HepG2 (cell line): ENCODE data around the gene LHPP. TPM values are rescaled to one million over a fixed set of nuclear protein-coding genes. Genes with fewer than 3 reads are reported as not detected.

ENCODE experiments used
- CTCF ChIP-seq: sonication (generic); formaldehyde crosslinking; IDR thresholded peaks from 2 replicates; pipeline ENCODE4 v1.5.0; 2020; ENCODE audit warnings: mild to moderate bottlenecking, missing genetic modification reagents, moderate library complexity
- DRAP1 ChIP-seq: IDR thresholded peaks from 2 replicates; pipeline ENCODE4 v1.6.1; 2016; ENCODE audit warnings: missing genetic modification reagents, missing compliant biosample characterization
- JUNB ChIP-seq: sonication (generic); formaldehyde crosslinking; IDR thresholded peaks from 2 replicates; pipeline ENCODE4 v1.8.0; 2022; ENCODE audit warnings: missing genetic modification reagents, mild to moderate bottlenecking, borderline replicate concordance
- MED1 ChIP-seq: sonication (generic); formaldehyde crosslinking; IDR thresholded peaks from 2 replicates; pipeline ENCODE4 v1.4.0; 2020; ENCODE audit warnings: missing genetic modification reagents
- MIER3 ChIP-seq: IDR thresholded peaks from 2 replicates; pipeline ENCODE4 v1.6.1; 2016; ENCODE audit warnings: missing compliant biosample characterization, borderline replicate concordance
- NFATC3 ChIP-seq: sonication (generic); formaldehyde crosslinking; IDR thresholded peaks from 2 replicates; pipeline ENCODE4 v1.5.1; 2020; ENCODE audit warnings: mild to moderate bottlenecking, missing genetic modification reagents
- NFE2 ChIP-seq: sonication (generic); formaldehyde crosslinking; IDR thresholded peaks from 2 replicates; pipeline ENCODE4 v1.4.0; 2020; ENCODE audit warnings: missing genetic modification reagents
- RFXAP ChIP-seq: sonication (generic); formaldehyde crosslinking; IDR thresholded peaks from 2 replicates; pipeline ENCODE4 v1.4.0; 2020; ENCODE audit warnings: missing genetic modification reagents, borderline replicate concordance
- TEF ChIP-seq: sonication (generic); formaldehyde crosslinking; IDR thresholded peaks from 2 replicates; pipeline ENCODE4 v1.5.0; 2020; ENCODE audit warnings: missing genetic modification reagents
- TMF1 ChIP-seq: sonication (generic); formaldehyde crosslinking; IDR thresholded peaks from 2 replicates; pipeline ENCODE4 v1.8.1; 2022; ENCODE audit warnings: low read depth, missing genetic modification reagents
- TSC22D2 ChIP-seq: sonication (generic); formaldehyde crosslinking; IDR thresholded peaks from 2 replicates; pipeline ENCODE4 v1.5.1; 2020; ENCODE audit warnings: missing genetic modification reagents, mild to moderate bottlenecking, borderline replicate concordance
- ZBED4 ChIP-seq: sonication (generic); formaldehyde crosslinking; IDR thresholded peaks from 2 replicates; pipeline ENCODE4 v1.4.0; 2020; ENCODE audit warnings: missing genetic modification reagents, borderline replicate concordance
- ZBTB20 ChIP-seq: sonication (generic); formaldehyde crosslinking; IDR thresholded peaks from 2 replicates; pipeline ENCODE4 v1.8.1; 2023; ENCODE audit warnings: missing genetic modification reagents, low read depth, mild to moderate bottlenecking, borderline replicate concordance
- ZFP91 ChIP-seq: sonication (generic); formaldehyde crosslinking; IDR thresholded peaks from 2 replicates; pipeline ENCODE4 v1.9.0; 2022; ENCODE audit warnings: missing genetic modification reagents, mild to moderate bottlenecking, borderline replicate concordance
- ZFY ChIP-seq: sonication (generic); formaldehyde crosslinking; IDR thresholded peaks from 2 replicates; pipeline ENCODE4 v1.4.0; 2020; ENCODE audit warnings: missing genetic modification reagents
- ZNF441 ChIP-seq: sonication (generic); formaldehyde crosslinking; IDR thresholded peaks from 2 replicates; pipeline ENCODE4 v1.7.0; 2021; ENCODE audit warnings: missing genetic modification reagents, borderline replicate concordance
- ZNF790 ChIP-seq: sonication (generic); formaldehyde crosslinking; IDR thresholded peaks from 2 replicates; pipeline ENCODE4 v1.8.0; 2022; ENCODE audit warnings: missing genetic modification reagents, mild to moderate bottlenecking, borderline replicate concordance
- polyA plus RNA-seq, 8 experiments: library from polyadenylated mRNA; depleted of rRNA in 3 of 8; stranded (reverse) in 7 of 8; unstranded in 1 of 8; fragments of >200 nt; fragmentation: Illumina TruSeq in 4 of 8; extraction: Trizol in 4 of 8; gene quantifications; 2 replicates each; pipeline versions ENCODE4 v1.2.1 to v1.2.3, GENCODE V29; 2011 to 2016; ENCODE audit warnings: low read depth in 4 of 8, missing spikeins in 1 of 8, mixed read lengths in 1 of 8; ENCODE audit not compliant: insufficient read depth in 1 of 8
- total RNA-seq, 5 experiments: library from RNA; depleted of rRNA; stranded (reverse); fragments of >200 nt; fragmentation: Illumina TruSeq; extraction: Trizol; gene quantifications; 2 replicates each; pipeline ENCODE4 v1.2.3, GENCODE V29; 2016; ENCODE audit warnings: low read depth in 1 of 5

The LHPP gene
- total and polyA plus RNA-seq, 2 of the 13 experiments (the other 11 are each of a cell fraction or from before 2014, with no cell fraction given) = 5.2 to 13.1 TPM

- TF ChIP-seq CTCF (peak; percentile 97), ZBED4 (no peak), NFE2 (CRISPR knock-in tag) (no peak), TMF1 (CRISPR knock-in tag) (no peak), ZNF441 (CRISPR knock-in tag) (no peak), ZFY (no peak), ZFP91 (CRISPR knock-in tag) (peak; percentile 38; the same call in 1 of the 2 replicates), NFATC3 (CRISPR knock-in tag) (no peak), JUNB (CRISPR knock-in tag) (no peak), ZNF790 (CRISPR knock-in tag) (no peak), TEF (CRISPR knock-in tag) (no peak), DRAP1 (no peak), RFXAP (CRISPR knock-in tag) (no peak; the same call in 1 of the 2 replicates), MIER3 (no peak), ZBTB20 (no peak), TSC22D2 (CRISPR knock-in tag) (no peak), MED1 (no peak)
- TF ChIP-seq, all 625 proteins: peak for 35
These were observed 78.5 kb downstream of the LHPP start (continued) for GRCh38 chr10:124539935-124540641.
